Ascending aorta (tissue), 2 donors: ENCODE measurements around the gene KIAA0753. TPM values are rescaled to one million over a fixed set of nuclear protein-coding genes. Genes with fewer than 3 reads are reported as not detected.

Experiments
- DNase-seq, 2 donors: peaks; one replicate each; pipeline ENCODE4 v3.0.0-alpha.2; 2019; ENCODE audit warnings: low spot score in 2 of 2
- H3K27ac ChIP-seq, 2 donors: fragments of 200-600 bp; sonication (generic); one replicate each; pipeline ENCODE4 v1.5.1; 2016 to 2017; ENCODE audit warnings: mild to moderate bottlenecking in 1 of 2
- H3K27me3 ChIP-seq: fragments of 200-600 bp; sonication (generic); one replicate; pipeline ENCODE4 v1.5.1; 2017
- H3K36me3 ChIP-seq, 2 donors: fragments of 200-600 bp; sonication (generic); one replicate each; pipeline ENCODE4 v1.5.1; 2016
- H3K4me1 ChIP-seq, 2 donors: fragments of 200-600 bp; sonication (generic); one replicate each; pipeline ENCODE4 v1.5.1; 2016 to 2017; ENCODE audit warnings: mild to moderate bottlenecking in 1 of 2
- H3K4me3 ChIP-seq, 2 donors: fragments of 200-600 bp; sonication (generic); one replicate each; pipeline ENCODE4 v1.5.1; 2016 to 2017; ENCODE audit warnings: mild to moderate bottlenecking in 1 of 2
- H3K9me3 ChIP-seq, 2 donors: fragments of 200-600 bp; sonication (generic); one replicate each; pipeline ENCODE4 v1.5.1; 2016
- CTCF ChIP-seq, 3 experiments: fragments of 200-600 bp in 2 of 3; fragments of 450-650 bp in 1 of 3; sonication (generic) in 2 of 3; IDR thresholded peaks; one replicate each; pipeline ENCODE4 v1.5.1; 2016 to 2019; ENCODE audit warnings: antibody characterized with exemption in 3 of 3, mild to moderate bottlenecking in 1 of 3, moderate library complexity in 1 of 3
- intact Hi-C: fragments of 100-400 bp; cut with DNase I; formaldehyde crosslinking; loops from one replicate; pipeline ENCODE4 v1.15.1; 2023
- total RNA-seq: library from RNA; depleted of rRNA; stranded (reverse); fragments of >200 nt; gene quantifications from one replicate; pipeline ENCODE4 v1.1.0, GENCODE V29; 2016

KIAA0753 gene
- total RNA-seq, 1 donor from 2014 or later, result 2.9 TPM

DNA sequence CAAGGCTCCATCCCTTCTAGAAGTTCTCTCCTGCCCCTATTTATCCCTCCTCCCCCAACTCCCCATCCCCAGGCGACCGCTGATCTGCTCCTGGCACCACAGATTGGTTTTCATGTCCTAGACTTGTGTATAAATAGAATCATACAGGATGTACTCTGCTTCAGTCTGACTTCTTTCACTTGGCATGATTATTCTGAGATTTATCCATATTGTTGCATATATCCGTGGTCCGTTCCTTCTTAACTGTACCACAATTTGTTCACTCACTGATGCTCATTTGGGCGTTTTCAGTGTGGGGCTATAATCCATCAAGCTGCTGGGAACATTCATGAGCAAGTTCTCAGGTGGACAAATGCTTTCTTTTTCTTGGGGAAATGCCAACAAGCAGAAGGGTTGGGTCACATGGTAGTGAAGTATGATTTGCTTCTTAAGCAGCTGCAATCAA, 108.0 kb downstream of the KIAA0753 start:
- no peak for DNase-seq
- no peaks in the 10 kb centered on the region for H3K9me3 ChIP-seq
- H3K4me3 ChIP-seq, result no peak overlapping the region
- no peak overlapping the region for H3K27ac ChIP-seq
- TF ChIP-seq CTCF (IDR thresholded peaks at IDR 0.05), result no peak
- intact Hi-C loops, result no loop called here
- no peaks in the 10 kb centered on the region for H3K36me3 ChIP-seq
- H3K27me3 ChIP-seq, result no peaks in the 10 kb centered on the region
- H3K4me1 ChIP-seq, result no peaks in the 10 kb centered on the region

DNA sequence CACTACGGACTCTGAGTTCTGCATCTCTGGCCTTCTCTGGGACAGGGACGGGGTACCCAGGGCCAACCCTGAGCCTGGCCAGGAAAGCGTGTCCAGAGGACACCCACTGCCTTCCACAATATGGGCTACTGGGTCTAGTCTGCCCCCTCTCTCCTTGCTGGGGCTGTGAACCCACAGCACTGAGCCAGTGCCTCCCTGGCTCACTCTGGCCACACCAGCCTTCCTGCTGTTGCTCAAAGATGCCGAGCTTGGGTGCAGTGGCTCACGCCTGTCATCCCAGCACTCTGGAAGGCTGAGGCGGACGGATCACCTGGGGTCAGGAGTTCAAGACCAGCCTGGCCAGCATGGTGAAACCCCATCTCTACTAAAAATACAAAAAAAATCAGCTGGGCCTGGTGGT, 108.9 kb downstream of the KIAA0753 start:
- no peak for TF ChIP-seq CTCF (IDR thresholded peaks at IDR 0.05)
- Histone ChIP-seq H3K4me1 (no peaks in the 10 kb centered on the region), H3K36me3 (no peaks in the 10 kb centered on the region), H3K4me3 (no peak overlapping the region), H3K27me3 (no peaks in the 10 kb centered on the region), H3K27ac (no peak overlapping the region), H3K9me3 (no peaks in the 10 kb centered on the region)
- peak in 1 of 2 donors; percentile 12 for DNase-seq
- intact Hi-C loops, result no loop called here

- H3K4me1 ChIP-seq, result no peaks in the 10 kb centered on the region
- peak in 1 of 2 donors; percentile 28 for DNase-seq
- no peaks in the 10 kb centered on the region for H3K9me3 ChIP-seq
- no peak for TF ChIP-seq CTCF (IDR thresholded peaks at IDR 0.05)
- no peak overlapping the region for H3K4me3 ChIP-seq
- intact Hi-C loops, result no loop called here
- H3K27ac ChIP-seq, result no peak overlapping the region
- H3K27me3 ChIP-seq, result no peaks in the 10 kb centered on the region
- no peaks in the 10 kb centered on the region for H3K36me3 ChIP-seq
These were observed 110.1 kb downstream of the KIAA0753 start for GRCh38 chr17:6530324-6530920.

- Histone ChIP-seq H3K4me3 (no peak overlapping the region), H3K27ac (no peak overlapping the region), H3K9me3 (no peaks in the 10 kb centered on the region), H3K27me3 (no peaks in the 10 kb centered on the region), H3K4me1 (no peaks in the 10 kb centered on the region), H3K36me3 (no peaks in the 10 kb centered on the region)
- TF ChIP-seq CTCF (IDR thresholded peaks at IDR 0.05), result no peak
- DNase-seq, result peak in 1 of 2 donors; percentile 34
- intact Hi-C loops, result no loop called here
These were observed 112.0 kb downstream of the KIAA0753 start for GRCh38 chr17:6528557-6528956.

Other genes starting within 250 kb of the KIAA0753 start
- not detected for gene AIPL1, start 205.6 kb downstream of the KIAA0753 start, total RNA-seq
- not detected for gene PIMREG, start 196.3 kb downstream of the KIAA0753 start, total RNA-seq
- 10.4 TPM for gene PITPNM3, start 84.2 kb downstream of the KIAA0753 start, total RNA-seq
- 0.96 TPM for gene TXNDC17, start 349 bp upstream of the KIAA0753 start, total RNA-seq
- not detected for gene MED31, start 10.9 kb upstream of the KIAA0753 start, total RNA-seq
- 4.3 TPM for gene C17orf100, start 11.1 kb upstream of the KIAA0753 start, total RNA-seq
- gene SLC13A5, start 72.7 kb upstream of the KIAA0753 start, total RNA-seq, result 0.21 TPM
- gene XAF1, start 115.3 kb upstream of the KIAA0753 start, total RNA-seq, result 39.8 TPM
- not detected for gene FBXO39, start 135.5 kb upstream of the KIAA0753 start, total RNA-seq
- not detected for gene TEKT1, start 191.0 kb upstream of the KIAA0753 start, total RNA-seq